ENCODE measurements around the gene FERMT3. TPM values are rescaled to one million over a fixed set of nuclear protein-coding genes. Genes with fewer than 3 reads are reported as not detected.
"Not testable (repeated sequence)": the region's sequence is repeated elsewhere in the genome, so short reads cannot be mapped to it uniquely, and the experiment has no call there.

FERMT3 gene
- total RNA-seq, 1 donor from 2014 or later, result 58.9 TPM

- DNase-seq (ENCODE audit: low spot score), result no peak
These were observed 27.5 kb downstream of the FERMT3 start, which contains the start of gene VEGFB for GRCh38 chr11:64233913-64234586. TSS of gene VEGFB (plus strand) at chr11:64234584. CDS start at chr11:64234834, 250 bp downstream.

GRCh38 chr11:64234647-64235379 lies 28.3 kb downstream of the FERMT3 start:
- DNase-seq (ENCODE audit: low spot score), result no peak

GRCh38 chr11:64235437-64236161 lies 29.1 kb downstream of the FERMT3 start:
- DNase-seq (ENCODE audit: low spot score), result no peak

GRCh38 chr11:64237484-64237951 lies 31.0 kb downstream of the FERMT3 start:
- no peak for DNase-seq (ENCODE audit: low spot score)

GRCh38 chr11:64238076-64238475 lies 31.6 kb downstream of the FERMT3 start:
- DNase-seq (ENCODE audit: low spot score), result no peak

GRCh38 chr11:64238999-64239398 lies 32.5 kb downstream of the FERMT3 start:
- no peak for DNase-seq (ENCODE audit: low spot score)

GRCh38 chr11:64239662-64240434 lies 33.3 kb downstream of the FERMT3 start:
- no peak for DNase-seq (ENCODE audit: low spot score)

- DNase-seq (ENCODE audit: low spot score), result peak; percentile 100
These were observed 34.1 kb downstream of the FERMT3 start, which contains the start of gene FKBP2 for GRCh38 chr11:64240435-64241240. TSS of gene FKBP2 (plus strand) at chr11:64241095. CDS start at chr11:64242388, 1,293 bp downstream.

GRCh38 chr11:64241241-64241490 lies 34.6 kb downstream of the FERMT3 start:
- DNase-seq (ENCODE audit: low spot score), result peak; percentile 100

- DNase-seq (ENCODE audit: low spot score), result no peak
These were observed 35.2 kb downstream of the FERMT3 start for GRCh38 chr11:64241491-64242374.

- no peak for DNase-seq (ENCODE audit: low spot score)
These were observed 36.8 kb downstream of the FERMT3 start for GRCh38 chr11:64243236-64243854.

- no peak for DNase-seq (ENCODE audit: low spot score)
These were observed 37.6 kb downstream of the FERMT3 start for GRCh38 chr11:64244107-64244506.

- no peak for DNase-seq (ENCODE audit: low spot score)
These were observed 38.4 kb downstream of the FERMT3 start for GRCh38 chr11:64244966-64245365.

GRCh38 chr11:64245401-64245796 lies 38.9 kb downstream of the FERMT3 start:
- DNase-seq (ENCODE audit: low spot score), result no peak

- DNase-seq (ENCODE audit: low spot score), result no peak
These were observed 39.5 kb downstream of the FERMT3 start for GRCh38 chr11:64245797-64246620.

GRCh38 chr11:64246621-64246870 lies 40.0 kb downstream of the FERMT3 start:
- not testable (repeated sequence) for DNase-seq (ENCODE audit: low spot score)

- no peak for DNase-seq (ENCODE audit: low spot score)
These were observed 40.6 kb downstream of the FERMT3 start, which contains the start of gene PPP1R14B for GRCh38 chr11:64246871-64247728. TSS of gene PPP1R14B (minus strand) at chr11:64246943. CDS start at chr11:64246673, 270 bp downstream.
